CD4-positive, alpha-beta memory T cell (primary cell): Measurements from ENCODE around the gene SH3BP4. TPM values are rescaled to one million over a fixed set of nuclear protein-coding genes. Genes with fewer than 3 reads are reported as not detected.

Source experiments
- CTCF ChIA-PET: fragments of 350-600 bp; sonication (Branson Sonifier 250); formaldehyde crosslinking; loops from one replicate; lab custom pipeline; 2021; ENCODE audit warnings: inconsistent platforms; ENCODE audit not compliant: partially characterized antibody; lab: Charles Lee
- POLR2A ChIA-PET: fragments of 350-600 bp; sonication (Branson Sonifier 250); formaldehyde crosslinking; loops from one replicate; lab custom pipeline; 2021; ENCODE audit not compliant: partially characterized antibody; lab: Charles Lee
- DNase-seq, 5 donors: peaks; one replicate each; pipeline versions ENCODE4 v3.0.0 to v3.0.0-alpha.2; 2020 to 2022; ENCODE audit warnings: mixed read lengths in 1 of 5
- H3K27ac ChIP-seq: one replicate; pipeline ENCODE4 v1.7.0; 2013; ENCODE audit warnings: low read depth, low read length
- H3K27me3 ChIP-seq: 2 replicates; pipeline ENCODE4 v1.7.0; 2013; ENCODE audit warnings: mild to moderate bottlenecking, low read length, moderate library complexity; ENCODE audit not compliant: insufficient read depth
- H3K36me3 ChIP-seq: 2 replicates; pipeline ENCODE4 v1.7.0; 2013; ENCODE audit warnings: mild to moderate bottlenecking, low read length, moderate library complexity; ENCODE audit not compliant: insufficient read depth
- H3K4me1 ChIP-seq: 2 replicates; pipeline ENCODE4 v1.7.0; 2013; ENCODE audit warnings: mild to moderate bottlenecking, low read length, moderate library complexity; ENCODE audit not compliant: insufficient read depth
- H3K4me3 ChIP-seq, 2 donors: one replicate each; pipeline ENCODE4 v1.7.0; 2013; ENCODE audit warnings: low read length in 2 of 2, mild to moderate bottlenecking in 1 of 2
- H3K9me3 ChIP-seq, 2 donors: one replicate each; pipeline ENCODE4 v1.7.0; 2013; ENCODE audit warnings: low read length in 2 of 2, control low read depth in 1 of 2; ENCODE audit not compliant: control insufficient read depth in 1 of 2
- H3K27ac Mint-ChIP-seq, 7 donors: one replicate each; pipeline ENCODE4 v1.8.0; 2020 to 2021; ENCODE audit warnings: mixed read lengths in 7 of 7, mild to moderate bottlenecking in 6 of 7, inconsistent platforms in 3 of 7, moderate library complexity in 3 of 7
- H3K27me3 Mint-ChIP-seq, 2 donors: one replicate each; pipeline ENCODE4 v1.8.0; 2020 to 2021; ENCODE audit warnings: mixed read lengths in 2 of 2
- H3K36me3 Mint-ChIP-seq, 2 donors: one replicate each; pipeline ENCODE4 v1.8.0; 2020 to 2021; ENCODE audit warnings: mixed read lengths in 2 of 2, inconsistent platforms in 1 of 2, mild to moderate bottlenecking in 1 of 2
- H3K4me1 Mint-ChIP-seq, 4 donors: one replicate each; pipeline ENCODE4 v1.8.0; 2020 to 2021; ENCODE audit warnings: mixed read lengths in 4 of 4, mild to moderate bottlenecking in 1 of 4
- H3K4me3 Mint-ChIP-seq, 8 donors: one replicate each; pipeline ENCODE4 v1.8.0; 2020 to 2021; ENCODE audit warnings: mixed read lengths in 8 of 8, mild to moderate bottlenecking in 7 of 8, moderate library complexity in 6 of 8, inconsistent platforms in 3 of 8
- H3K9me3 Mint-ChIP-seq, 8 donors: one replicate each; pipeline ENCODE4 v1.8.0; 2020 to 2021; ENCODE audit warnings: mixed read lengths in 8 of 8, mild to moderate bottlenecking in 5 of 8, inconsistent platforms in 3 of 8, moderate library complexity in 1 of 8
- intact Hi-C: fragments of 100-400 bp; cut with micrococcal nuclease; formaldehyde crosslinking; loops from one replicate; pipeline ENCODE4 v1.15.1; 2023
- polyA plus RNA-seq, 2 donors: library from polyadenylated mRNA; unstranded; fragments of 300-500 nt; fragmentation: Illumina TruSeq; gene quantifications; one replicate each; pipeline ENCODE4 v1.2.3, GENCODE V29; 2021
- total RNA-seq, 2 experiments: library from RNA; stranded (reverse); gene quantifications; one replicate each; pipeline ENCODE4 v1.2.3, GENCODE V29; 2021

The SH3BP4 gene
- total and polyA plus RNA-seq, 4 experiments from 2014 or later = 0.20 TPM; not detected in 3

DNA sequence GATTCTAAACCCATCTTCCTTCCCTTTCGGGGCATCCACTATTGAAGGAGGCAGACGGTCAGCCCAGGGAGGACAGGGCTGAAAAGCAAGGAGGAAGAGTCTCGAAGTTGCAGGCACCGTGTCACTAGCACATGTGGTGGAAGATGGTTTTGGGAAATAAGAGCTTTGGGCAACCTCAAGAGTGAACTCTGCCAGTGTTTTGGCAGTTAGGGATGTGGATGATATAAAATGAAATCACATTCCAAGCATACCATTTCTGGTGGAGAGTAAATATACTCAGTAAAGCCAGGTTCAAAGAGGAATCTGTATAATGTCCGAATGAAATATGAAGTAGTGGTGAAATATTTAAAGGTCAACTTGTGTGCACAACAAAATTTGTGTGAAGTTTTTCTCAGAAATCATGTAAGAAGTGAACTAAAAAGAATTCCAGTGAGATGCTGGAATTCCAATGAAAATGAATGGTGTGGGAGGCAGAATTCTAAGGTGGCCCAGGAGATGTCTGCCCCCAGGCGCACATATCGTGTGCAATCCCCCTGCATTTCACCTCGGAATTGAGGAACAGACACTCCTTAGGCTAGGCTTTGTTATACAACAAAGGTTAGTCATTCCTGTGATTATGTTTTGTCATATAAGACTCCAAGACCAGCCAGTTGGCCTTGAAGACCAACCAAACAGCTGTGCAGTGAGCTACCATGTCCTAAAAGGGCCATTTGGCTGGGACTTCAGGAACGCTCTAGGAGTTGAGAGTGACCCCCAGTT lies 147.1 kb downstream of the SH3BP4 start:
- no peaks in the 10 kb centered on the region for H3K9me3 ChIP-seq
- ChIA-PET CTCF (no interaction called here), POLR2A (no interaction called here)
- no peaks in the 10 kb centered on the region for H3K36me3 ChIP-seq
- H3K27me3 Mint-ChIP-seq = peaks cover 14 to 30% of the 10 kb centered on the region in 2 donors
- no peak overlapping the region for H3K27ac ChIP-seq
- intact Hi-C loops = no loop called here
- H3K4me1 Mint-ChIP-seq = no peaks in the 10 kb centered on the region
- H3K27ac Mint-ChIP-seq = no peak overlapping the region
- no peaks in the 10 kb centered on the region for H3K4me1 ChIP-seq
- no peak for DNase-seq
- H3K36me3 Mint-ChIP-seq = no peaks in the 10 kb centered on the region
- no peaks in the 10 kb centered on the region for H3K9me3 Mint-ChIP-seq
- no peaks in the 10 kb centered on the region for H3K27me3 ChIP-seq
- H3K4me3 Mint-ChIP-seq = no peak overlapping the region
- no peak overlapping the region for H3K4me3 ChIP-seq

DNA sequence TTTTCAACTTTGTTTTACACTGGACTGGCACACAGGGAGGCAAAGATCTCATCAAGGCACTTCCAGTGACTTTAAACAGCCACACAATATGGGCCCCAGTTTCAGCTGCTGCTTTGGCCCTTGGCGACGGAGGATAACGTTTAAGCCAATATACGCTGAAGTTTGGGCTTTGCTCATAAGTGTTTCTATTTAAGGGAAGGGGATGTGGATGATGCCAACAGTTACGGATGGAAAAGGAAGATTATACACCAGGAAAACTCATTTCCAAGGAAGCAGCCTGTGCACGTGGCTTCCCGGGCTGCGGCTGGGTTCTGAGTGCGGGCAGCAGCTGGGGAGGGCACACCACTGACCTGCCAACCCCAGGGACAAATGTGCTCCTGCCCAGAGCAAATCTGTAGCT lies 151.1 kb downstream of the SH3BP4 start:
- H3K4me3 ChIP-seq = no peak overlapping the region
- no peak overlapping the region for H3K27ac ChIP-seq
- no peak for DNase-seq
- Mint-ChIP-seq H3K27me3 (peaks cover 13 to 15% of the 10 kb centered on the region in 2 donors), H3K27ac (no peak overlapping the region), H3K4me1 (no peaks in the 10 kb centered on the region), H3K9me3 (no peaks in the 10 kb centered on the region), H3K4me3 (peak overlapping the region in 1 of 8 donors; percentile 39), H3K36me3 (no peaks in the 10 kb centered on the region)
- H3K9me3 ChIP-seq = no peaks in the 10 kb centered on the region
- ChIA-PET POLR2A (no interaction called here), CTCF (no interaction called here)
- H3K4me1 ChIP-seq = no peaks in the 10 kb centered on the region
- H3K27me3 ChIP-seq = no peaks in the 10 kb centered on the region
- intact Hi-C loops = no loop called here
- no peaks in the 10 kb centered on the region for H3K36me3 ChIP-seq
